ENCODE results near the gene UBR1.
"Not testable (repeated sequence)": the region's sequence is repeated elsewhere in the genome, so short reads cannot be mapped to it uniquely, and the experiment has no call there.

Gene UBR1

GRCh38 chr15:42903388-42904324 lies 202.2 kb downstream of the UBR1 start:
- peak; percentile 35 for DNase-seq

GRCh38 chr15:42893911-42894310 lies 211.9 kb downstream of the UBR1 start:
- DNase-seq, result not testable (repeated sequence)
